ENCODE data around the gene HSP90AB1. TPM values are rescaled to one million over a fixed set of nuclear protein-coding genes. Genes with fewer than 3 reads are reported as not detected.

Gene HSP90AB1
- polyA plus RNA-seq, 3 donors, result 119 to 242 (median 145) TPM

DNA sequence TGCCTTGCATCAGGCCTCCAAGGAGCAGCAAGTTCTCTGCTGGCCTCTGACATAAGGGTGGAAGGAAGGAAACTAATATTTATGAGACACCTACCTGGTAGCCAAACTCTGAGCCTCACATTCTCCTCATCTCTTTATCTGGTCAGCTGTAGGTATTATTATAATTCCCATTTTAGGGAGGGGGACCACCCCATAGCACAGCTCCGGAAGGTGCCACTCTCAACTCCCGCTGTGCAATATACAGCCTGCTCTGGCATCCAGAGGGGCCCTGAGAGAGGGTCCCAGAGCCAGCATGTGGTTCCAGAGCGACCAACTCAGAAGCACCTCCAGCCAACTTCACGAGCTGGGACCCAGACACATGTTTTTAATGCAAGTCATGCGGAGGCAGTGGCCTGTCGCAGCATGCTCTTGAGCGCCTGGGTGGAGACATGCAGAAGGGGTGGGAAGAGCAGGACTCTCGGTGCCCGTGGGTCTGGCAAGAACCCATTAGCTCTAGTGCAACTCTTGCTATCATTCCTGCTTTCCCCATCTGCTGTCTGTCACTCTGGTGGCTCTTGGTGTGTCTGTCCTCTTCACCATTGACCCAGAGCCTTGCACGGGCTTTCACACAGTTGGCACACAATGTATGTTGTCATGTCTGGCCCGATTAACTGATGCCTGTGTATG is 45.1 kb upstream of the HSP90AB1 start:
- Mint-ChIP-seq H3K27ac (no peak overlapping the region), H3K36me3 (no peaks in the 10 kb centered on the region), H3K27me3 (ENCODE audit: low read depth in 3 of 3) (peaks cover 0 to 4% (median 3%) of the 10 kb centered on the region in 3 donors), H3K4me1 (no peaks in the 10 kb centered on the region), H3K9me3 (no peaks in the 10 kb centered on the region), H3K4me3 (no peak overlapping the region)
- Histone ChIP-seq H3K4me2 (replicated peaks; ENCODE audit: extremely low read depth, low read length, poor library complexity, severe bottlenecking) (no peak overlapping the region), H4K20me1 (ENCODE audit: insufficient read depth, low read length) (no peaks in the 10 kb centered on the region), H3K9me3 (replicated peaks in 1 of 2; ENCODE audit: control insufficient read depth in 1 of 2, insufficient read depth in 1 of 2, low read length in 2 of 2) (no peaks in the 10 kb centered on the region), H3K9ac (ENCODE audit: insufficient read depth, low read length, poor library complexity, severe bottlenecking) (no peak overlapping the region), H3K4me1 (ENCODE audit: control insufficient read depth in 1 of 2, insufficient read depth in 2 of 2, low read length in 2 of 2) (no peaks in the 10 kb centered on the region), H3K36me3 (replicated peaks in 1 of 2; ENCODE audit: control insufficient read depth in 1 of 2, insufficient read depth in 2 of 2, low read length in 2 of 2) (no peaks in the 10 kb centered on the region), H3K27ac (ENCODE audit: low read depth in 1 of 2, low read length in 2 of 2) (no peak overlapping the region), H2AFZ (ENCODE audit: insufficient read depth, low read depth, low read length, poor library complexity, severe bottlenecking) (no peak overlapping the region), H3K27me3 (ENCODE audit: control insufficient read depth in 2 of 2, insufficient read depth in 2 of 2, low read length in 2 of 2) (no peaks in the 10 kb centered on the region), H3K4me3 (replicated peaks in 1 of 3; ENCODE audit: low read depth in 2 of 3, low read length in 3 of 3) (no peak overlapping the region), H3K79me2 (ENCODE audit: insufficient read depth, low read length) (no peaks in the 10 kb centered on the region)
- intact Hi-C loops (cut with micrococcal nuclease), result no loop called here
- 84% methylated on average over 8 of the region's 11 CpGs for WGBS (ENCODE audit: insufficient coverage)
- no peak for DNase-seq
- TF ChIP-seq, protein P1, sequence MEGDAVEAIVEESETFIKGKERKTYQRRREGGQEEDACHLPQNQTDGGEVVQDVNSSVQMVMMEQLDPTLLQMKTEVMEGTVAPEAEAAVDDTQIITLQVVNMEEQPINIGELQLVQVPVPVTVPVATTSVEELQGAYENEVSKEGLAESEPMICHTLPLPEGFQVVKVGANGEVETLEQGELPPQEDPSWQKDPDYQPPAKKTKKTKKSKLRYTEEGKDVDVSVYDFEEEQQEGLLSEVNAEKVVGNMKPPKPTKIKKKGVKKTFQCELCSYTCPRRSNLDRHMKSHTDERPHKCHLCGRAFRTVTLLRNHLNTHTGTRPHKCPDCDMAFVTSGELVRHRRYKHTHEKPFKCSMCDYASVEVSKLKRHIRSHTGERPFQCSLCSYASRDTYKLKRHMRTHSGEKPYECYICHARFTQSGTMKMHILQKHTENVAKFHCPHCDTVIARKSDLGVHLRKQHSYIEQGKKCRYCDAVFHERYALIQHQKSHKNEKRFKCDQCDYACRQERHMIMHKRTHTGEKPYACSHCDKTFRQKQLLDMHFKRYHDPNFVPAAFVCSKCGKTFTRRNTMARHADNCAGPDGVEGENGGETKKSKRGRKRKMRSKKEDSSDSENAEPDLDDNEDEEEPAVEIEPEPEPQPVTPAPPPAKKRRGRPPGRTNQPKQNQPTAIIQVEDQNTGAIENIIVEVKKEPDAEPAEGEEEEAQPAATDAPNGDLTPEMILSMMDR (IDR thresholded peaks at IDR 0.05), result no peak

DNA sequence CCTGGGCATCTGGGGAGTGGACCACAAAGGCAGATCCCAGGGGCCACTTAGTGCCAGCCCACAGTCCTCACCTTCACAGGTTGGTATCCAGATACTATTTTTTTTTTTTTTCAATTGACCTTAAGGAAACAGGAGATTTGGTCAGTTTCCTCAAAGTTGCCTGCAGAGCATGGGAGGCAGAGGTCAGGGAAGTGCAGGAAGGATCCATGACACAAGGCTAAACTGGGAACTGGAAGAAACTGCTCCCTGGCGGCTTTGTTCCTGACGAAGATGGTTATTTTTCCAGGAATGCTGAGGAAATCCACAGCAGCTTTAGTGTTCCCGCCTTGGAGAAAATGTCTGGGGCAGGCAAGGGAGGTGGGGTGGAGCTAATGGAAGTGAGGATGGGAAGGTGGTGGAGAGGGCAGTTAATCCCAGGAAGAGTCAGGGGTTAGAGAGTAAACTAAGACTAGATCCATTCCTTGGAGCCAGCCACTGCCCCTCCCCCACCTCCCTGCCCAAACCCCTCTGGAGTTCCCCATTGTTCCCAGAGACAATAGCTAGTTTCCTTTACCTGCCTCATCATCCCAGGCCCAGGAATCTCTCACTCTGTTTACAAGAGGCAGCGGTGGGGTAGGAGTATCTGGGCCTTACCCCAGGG is 44.4 kb upstream of the HSP90AB1 start:
- no peaks in the 10 kb centered on the region for H3K4me1 Mint-ChIP-seq
- DNase-seq, result no peak
- TF ChIP-seq, protein P1 (IDR thresholded peaks at IDR 0.05), result no peak
- Histone ChIP-seq H3K27me3 (ENCODE audit: control insufficient read depth in 2 of 2, insufficient read depth in 2 of 2, low read length in 2 of 2) (no peaks in the 10 kb centered on the region), H3K36me3 (replicated peaks in 1 of 2; ENCODE audit: control insufficient read depth in 1 of 2, insufficient read depth in 2 of 2, low read length in 2 of 2) (no peaks in the 10 kb centered on the region), H3K4me1 (ENCODE audit: control insufficient read depth in 1 of 2, insufficient read depth in 2 of 2, low read length in 2 of 2) (no peaks in the 10 kb centered on the region), H4K20me1 (ENCODE audit: insufficient read depth, low read length) (no peaks in the 10 kb centered on the region), H2AFZ (ENCODE audit: insufficient read depth, low read depth, low read length, poor library complexity, severe bottlenecking) (no peak overlapping the region), H3K79me2 (ENCODE audit: insufficient read depth, low read length) (no peaks in the 10 kb centered on the region), H3K27ac (ENCODE audit: low read depth in 1 of 2, low read length in 2 of 2) (no peak overlapping the region), H3K4me2 (replicated peaks; ENCODE audit: extremely low read depth, low read length, poor library complexity, severe bottlenecking) (no peak overlapping the region), H3K9ac (ENCODE audit: insufficient read depth, low read length, poor library complexity, severe bottlenecking) (no peak overlapping the region), H3K9me3 (replicated peaks in 1 of 2; ENCODE audit: control insufficient read depth in 1 of 2, insufficient read depth in 1 of 2, low read length in 2 of 2) (no peaks in the 10 kb centered on the region), H3K4me3 (replicated peaks in 1 of 3; ENCODE audit: low read depth in 2 of 3, low read length in 3 of 3) (no peak overlapping the region)
- no peak overlapping the region for H3K27ac Mint-ChIP-seq
- no peaks in the 10 kb centered on the region for H3K9me3 Mint-ChIP-seq
- no peak overlapping the region for H3K4me3 Mint-ChIP-seq
- peaks cover 0 to 4% (median 3%) of the 10 kb centered on the region in 3 donors for H3K27me3 Mint-ChIP-seq (ENCODE audit: low read depth in 3 of 3)
- no peaks in the 10 kb centered on the region for H3K36me3 Mint-ChIP-seq
- intact Hi-C loops (cut with micrococcal nuclease), result no loop called here
- 100% methylated on average over 3 of the region's 4 CpGs for WGBS (ENCODE audit: insufficient coverage)

All from CD14-positive monocyte (primary cell).